GM20431 (cell line): Measurements from ENCODE around the gene KLK2.
"Not testable (repeated sequence)": the region's sequence is repeated elsewhere in the genome, so short reads cannot be mapped to it uniquely, and the experiment has no call there.

ENCODE experiments used
- in situ Hi-C: fragments of 300-500 bp; cut with MseI, MboI; formaldehyde crosslinking; loops from one replicate; pipeline ENCODE4 v1.15.0; 2020; ENCODE audit warnings: low sequenced_read_pairs; ENCODE audit not compliant: unreplicated experiment

KLK2 gene

DNA sequence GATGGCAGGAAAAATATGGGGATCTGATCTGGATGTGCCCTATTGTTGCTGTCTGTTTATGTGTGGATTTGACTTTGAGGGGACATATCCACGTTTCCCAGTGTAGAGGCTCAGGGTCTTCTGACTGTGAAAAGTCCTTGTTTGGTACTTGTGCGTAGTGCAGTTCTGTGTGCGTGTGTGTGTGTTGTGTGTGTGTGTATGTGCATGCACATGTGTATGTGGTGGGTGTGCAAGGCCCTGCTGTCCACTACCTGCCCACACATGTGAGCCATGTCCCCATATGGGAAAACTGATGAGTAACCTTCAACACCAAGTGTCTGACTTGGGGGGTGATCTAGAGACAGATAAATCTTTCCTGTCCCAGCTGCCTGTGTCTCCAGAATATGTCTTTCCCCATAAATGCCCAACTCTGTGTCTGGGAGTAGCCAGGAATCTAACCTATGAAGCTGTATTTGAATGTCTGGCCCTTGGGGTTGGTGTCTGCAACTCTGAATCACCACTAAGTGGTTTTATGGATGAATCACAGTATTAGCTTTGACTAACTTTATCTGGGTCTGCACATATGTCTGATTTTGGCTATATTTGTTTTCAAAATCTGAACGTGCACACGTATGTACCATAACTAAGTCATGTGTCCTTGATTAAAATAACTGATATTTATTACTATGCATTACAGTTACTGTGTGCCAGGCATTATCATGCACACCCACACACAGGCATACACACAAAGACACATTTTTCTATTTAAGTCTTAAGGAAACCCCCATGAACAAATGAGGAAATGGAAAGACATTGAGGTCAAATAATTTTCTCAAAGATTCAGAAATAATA lies 17.4 kb downstream of the KLK2 start:
- in situ Hi-C loops: no loop called here

DNA sequence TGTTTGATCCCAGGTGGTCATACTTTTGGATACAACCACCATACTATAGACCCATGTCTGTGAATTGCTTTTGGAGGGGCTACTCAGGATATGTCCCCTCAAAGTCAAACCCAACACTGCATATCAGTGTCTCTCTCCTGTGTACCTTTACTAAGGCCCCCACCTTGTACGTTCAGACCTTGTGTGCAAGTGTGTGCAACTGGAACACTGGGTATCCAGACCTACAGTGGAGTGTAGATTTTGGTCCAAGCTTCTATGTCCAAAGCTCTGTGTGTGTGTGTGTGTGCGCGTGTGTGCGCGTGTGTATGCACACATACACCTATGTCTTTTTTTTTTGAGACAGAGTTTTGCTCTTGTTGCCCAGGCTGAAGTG lies 18.0 kb downstream of the KLK2 start:
- in situ Hi-C loops: no loop called here

DNA sequence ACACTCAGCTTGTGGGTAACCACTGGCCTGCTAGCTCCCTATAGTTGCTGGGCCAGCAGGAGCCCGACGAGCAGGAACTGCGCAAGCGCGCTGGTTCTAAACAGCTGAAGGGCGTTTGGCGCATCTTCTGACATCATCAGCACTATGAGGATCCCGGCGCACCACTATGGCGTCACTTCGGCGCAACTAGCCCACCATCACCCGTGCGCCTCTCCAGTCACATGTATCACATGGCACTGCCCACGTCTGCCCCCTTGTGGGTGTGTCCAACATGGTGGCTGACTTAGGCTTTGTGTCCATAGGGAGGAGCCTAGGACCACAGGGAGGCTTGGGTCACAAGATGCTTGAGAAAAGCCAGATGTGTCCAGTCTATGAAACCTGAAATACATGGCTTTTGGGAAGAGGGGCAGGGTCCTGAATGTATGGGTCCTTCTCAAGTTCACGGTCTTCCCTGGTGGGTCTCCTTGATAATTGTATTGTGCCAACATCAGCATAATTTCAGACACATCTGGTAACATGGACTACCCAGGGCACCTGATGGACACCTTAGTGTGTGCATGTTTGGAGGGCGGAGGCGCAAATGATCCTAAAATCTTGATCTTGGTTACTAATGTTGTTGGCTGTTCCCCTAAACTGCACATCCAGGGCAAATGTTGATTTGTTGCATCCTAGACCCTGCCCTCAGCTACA lies 20.0 kb downstream of the KLK2 start:
- in situ Hi-C loops: no loop called here

DNA sequence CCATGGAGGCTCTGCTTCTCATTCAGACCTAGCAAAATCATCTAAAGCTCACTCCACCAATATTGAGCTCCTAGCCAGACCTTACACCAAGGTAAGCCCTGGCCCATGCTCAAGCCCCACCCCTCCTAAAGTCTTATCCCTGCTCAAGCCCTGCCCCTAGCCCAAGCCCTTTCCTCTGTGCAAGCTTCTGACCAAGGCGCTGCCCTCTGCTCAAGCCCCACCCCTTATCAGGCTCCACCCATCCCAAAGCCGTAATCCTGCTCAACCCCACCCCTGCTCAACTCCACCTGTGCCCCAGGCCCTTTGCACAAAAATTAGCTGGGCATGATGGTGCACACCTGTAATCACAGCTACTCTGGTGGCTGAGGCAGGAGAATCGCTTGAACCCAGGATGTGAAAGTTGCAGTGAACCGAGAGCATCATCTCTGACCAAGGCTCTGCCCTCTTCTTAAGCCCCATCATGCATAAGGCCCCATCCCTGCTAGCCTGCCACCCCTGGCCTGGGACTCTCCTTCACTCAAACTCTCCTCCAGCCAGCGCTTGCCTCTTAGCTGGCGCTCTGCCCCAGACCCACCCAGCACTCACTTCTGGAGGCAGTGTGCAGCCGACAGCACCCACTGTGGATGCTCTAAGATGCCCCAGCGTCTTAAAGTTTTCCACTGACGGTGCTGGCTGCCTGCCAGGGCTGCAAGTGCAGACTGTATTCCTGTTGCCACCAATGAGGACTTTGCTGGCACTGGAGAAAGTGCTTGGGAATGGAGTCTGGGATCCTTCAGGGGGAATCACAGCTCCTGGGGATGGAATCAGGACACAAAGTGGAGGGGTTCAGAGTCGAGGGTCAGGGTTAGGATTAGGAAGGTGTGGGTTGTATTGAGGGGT lies 21.5 kb downstream of the KLK2 start:
- in situ Hi-C loops: no loop called here

DNA sequence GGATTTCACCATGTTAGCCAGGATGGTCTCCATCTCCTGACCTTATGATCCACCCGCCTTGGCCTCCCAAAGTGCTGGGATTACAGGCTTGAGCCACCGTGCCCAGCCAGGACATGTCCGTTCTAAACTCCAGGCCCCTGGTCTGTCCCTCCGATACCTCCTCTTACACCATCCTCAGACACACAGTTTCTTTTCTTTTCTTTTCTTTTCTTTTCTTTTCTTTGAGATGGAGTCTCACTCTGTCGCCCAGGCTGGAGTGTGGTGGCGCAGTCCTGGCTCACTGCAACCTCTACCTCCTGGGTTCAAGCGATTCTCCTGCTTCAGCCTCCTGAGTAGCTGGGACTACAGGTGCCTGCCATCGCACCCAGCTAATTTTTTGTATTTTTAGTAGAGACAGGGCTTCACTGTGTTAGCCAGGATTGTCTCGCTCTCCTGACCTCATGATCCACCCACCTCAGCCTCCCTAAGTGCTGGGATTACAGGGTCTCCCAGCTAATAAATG lies 22.9 kb downstream of the KLK2 start:
- in situ Hi-C loops: not testable (repeated sequence)

DNA sequence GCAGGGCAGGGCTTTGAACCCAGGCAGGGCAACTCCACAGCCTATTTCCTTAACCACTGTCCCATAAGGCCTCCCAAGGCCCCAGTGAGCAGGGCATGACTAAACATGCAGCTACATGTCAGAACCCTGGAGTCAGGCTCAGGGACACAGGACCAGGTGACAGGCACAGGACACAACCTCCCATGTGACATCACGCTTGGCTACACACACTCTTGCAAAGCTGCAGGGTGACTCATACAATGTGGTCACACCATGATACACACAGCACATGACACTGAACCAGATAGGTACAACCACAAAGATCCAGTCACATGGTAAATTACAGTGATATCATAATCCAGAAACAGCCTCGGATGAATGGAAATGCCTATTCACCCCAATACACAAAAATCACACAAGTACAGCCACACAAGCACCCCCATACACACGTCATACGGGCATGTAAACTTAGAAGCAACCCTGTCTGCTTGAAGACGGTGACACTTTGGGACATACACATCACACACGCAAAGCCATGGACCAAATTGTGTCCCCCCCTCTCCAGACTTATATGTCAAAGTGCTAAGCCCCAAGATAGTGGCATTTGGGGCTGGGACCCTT lies 23.5 kb downstream of the KLK2 start:
- in situ Hi-C loops: no loop called here

DNA sequence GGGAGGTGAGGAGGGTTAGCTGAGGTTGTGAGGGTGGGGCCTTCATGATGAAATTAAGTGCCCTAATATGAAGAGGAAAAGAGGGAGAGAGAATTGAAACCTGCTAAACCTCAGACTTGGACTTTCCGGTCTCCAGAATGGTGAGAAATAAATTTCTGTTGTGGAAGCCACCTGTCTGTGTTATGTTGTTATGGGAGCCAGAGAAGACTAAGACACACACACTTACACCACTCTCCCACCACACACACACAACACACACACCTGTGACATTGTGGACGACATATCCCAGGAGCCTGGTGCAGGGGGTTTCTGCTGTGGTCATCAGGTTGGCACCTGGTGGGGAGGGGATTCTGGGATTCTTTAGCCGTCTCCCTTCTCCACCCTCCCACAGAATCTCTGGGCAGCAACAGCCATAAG lies 24.0 kb downstream of the KLK2 start:
- in situ Hi-C loops: no loop called here

DNA sequence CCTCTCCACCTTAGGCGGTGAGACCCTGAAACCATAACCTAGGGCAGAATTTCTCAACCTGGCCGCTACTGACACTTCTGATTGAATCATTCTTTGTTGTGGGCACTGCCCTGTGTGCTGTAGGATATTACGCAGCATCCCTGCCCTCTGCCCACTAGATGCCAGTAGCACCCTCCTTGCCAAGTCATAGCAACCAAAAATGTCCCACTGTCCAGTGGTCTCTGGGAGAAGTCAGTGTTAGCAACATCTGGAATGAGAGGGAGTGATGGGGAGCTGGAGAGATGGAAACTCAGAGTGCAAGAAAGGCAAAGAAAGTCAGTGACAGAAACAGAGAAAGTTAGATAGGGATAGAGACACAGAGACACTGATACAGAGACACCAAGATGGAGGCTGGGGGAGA lies 24.4 kb downstream of the KLK2 start:
- in situ Hi-C loops: no loop called here

DNA sequence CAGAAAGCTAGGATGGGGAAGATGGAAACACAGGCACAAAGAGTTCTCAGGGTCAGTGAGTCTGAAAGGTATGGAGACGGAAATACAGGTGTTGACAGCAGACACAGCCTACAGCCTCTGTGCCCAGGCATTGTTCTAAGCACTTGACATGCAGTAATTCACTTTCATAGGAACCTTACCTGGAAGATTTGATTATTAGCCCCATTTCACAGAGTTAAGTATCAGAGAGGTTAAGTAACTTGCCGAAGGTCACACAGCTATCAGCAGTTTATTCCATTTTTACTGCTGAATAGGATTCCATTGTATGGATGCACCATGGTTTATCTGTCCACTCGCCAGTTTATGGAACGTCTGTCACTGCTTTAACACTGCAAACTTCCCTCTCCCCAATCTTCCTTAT lies 24.8 kb downstream of the KLK2 start:
- in situ Hi-C loops: no loop called here

DNA sequence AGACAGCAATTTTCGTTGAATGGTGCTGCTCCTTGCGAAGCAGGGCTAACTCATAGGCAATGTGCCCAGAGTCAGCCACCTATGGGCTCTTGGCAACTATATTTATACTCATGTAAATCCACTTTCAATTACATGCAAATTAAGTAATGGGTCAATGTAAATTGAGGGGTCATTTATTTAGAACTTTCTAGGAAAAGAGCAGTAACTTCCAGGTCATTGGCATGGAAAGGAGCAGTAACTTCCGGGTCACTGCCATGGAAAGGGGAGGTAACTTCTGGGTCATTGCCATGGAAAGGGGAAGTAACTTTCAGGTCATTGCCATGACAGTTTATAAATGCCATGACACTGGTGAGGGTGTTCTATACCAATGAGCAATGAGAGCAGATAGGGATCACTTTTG lies 26.3 kb downstream of the KLK2 start:
- in situ Hi-C loops: no loop called here

DNA sequence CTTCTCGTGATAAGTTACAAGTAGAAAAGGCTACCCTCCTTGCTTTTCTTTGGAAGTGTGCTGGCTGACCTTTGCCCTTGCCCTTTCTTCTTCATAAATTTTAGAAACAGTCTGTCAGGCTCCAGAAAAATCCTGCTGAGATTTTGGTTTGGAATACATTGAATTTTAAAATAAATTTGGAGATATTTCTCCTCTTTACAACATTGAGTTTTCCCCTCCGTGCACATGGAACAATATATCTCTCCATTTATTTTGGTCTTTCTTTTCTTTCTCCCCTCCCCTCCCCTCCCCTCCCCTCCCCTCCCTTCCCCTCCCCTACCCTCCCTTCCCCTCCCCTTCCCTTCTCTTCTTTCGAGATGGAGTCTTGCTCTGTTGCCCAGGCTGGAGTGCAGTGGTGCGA lies 29.4 kb downstream of the KLK2 start:
- in situ Hi-C loops: no loop called here

DNA sequence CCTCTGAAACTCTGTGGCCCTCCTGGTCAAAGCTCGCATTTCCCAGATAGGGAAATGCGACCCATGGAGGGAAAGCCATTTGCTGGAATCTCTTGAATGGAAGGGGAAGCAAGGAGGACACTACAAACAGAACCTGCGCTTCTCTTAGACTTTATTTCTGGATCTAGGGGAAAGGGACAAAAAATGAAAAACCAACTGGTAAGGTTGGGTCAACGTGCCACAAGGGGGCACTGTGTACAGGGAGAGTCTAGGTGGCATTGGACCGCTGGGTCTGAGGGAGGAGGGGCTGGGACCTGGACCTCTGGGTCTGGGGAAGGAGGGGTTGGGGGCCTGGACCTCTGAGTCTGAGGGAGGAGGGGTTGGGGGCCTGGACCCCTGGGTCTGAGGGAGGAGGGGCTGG lies 33.0 kb downstream of the KLK2 start:
- in situ Hi-C loops: no loop called here

DNA sequence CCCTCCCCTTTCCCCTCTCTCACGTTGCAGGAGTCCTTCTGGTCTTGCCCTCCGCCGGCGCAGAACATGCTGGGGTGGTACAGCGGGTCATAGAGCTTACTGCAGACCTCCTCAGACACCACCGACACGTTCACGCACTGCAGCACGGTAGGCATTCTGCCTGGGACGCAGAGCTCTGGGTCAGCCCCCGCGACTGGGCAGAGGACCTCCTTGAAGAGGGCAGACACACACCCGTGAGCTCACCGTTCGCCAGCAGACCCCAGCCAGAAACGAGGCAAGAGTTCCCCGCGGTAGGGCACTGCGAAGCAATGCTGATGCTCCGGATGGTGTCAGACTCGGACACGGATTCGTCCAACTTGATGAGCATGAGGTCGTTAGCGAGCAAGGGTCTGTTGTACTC lies 35.1 kb downstream of the KLK2 start:
- in situ Hi-C loops: no loop called here

DNA sequence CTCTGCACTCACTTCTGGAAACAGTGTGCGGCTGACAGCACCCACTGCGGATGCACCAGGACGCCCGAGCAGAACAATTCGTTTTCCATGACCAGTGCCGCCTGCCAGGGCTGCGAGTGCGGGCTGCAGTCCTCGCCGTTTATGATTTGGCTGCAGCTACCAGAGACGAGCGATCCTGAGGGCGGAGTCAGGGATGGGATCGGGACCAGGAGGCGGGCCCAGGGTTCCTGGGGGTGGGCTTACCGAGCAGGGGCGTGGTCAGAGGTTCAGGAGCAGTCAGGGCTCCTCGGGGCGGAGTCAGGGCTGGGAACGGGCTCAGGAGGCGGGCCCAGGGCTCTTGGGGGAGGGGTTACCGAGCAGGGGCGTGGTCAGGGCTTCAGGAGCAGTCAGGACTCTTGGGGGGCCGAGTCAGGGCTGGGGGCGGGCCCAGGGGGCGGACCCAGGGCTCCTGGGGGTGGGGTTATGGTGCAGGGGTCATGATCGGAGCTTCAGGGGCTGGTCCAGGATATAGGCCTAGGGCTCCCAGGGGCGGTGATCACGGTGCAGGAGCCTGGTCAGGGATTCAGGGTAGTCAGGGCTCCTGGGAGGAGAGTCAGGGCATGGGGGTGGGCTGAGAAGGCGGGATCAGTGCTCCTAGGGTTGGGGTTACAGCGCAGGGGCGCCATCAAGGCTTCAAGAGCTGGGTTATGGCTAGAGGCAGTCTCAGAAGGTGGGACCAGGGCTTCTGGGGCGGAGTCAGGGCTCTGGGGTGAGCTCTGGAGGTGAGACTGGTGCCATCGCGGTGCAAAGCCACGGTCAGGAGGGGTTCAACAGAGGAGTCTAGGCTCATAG lies 36.2 kb downstream of the KLK2 start:
- in situ Hi-C loops: loop anchor here (10.0 kb wide), 1 partner anchor 115 kb away; the partner anchor contains the start of gene ACP4

DNA sequence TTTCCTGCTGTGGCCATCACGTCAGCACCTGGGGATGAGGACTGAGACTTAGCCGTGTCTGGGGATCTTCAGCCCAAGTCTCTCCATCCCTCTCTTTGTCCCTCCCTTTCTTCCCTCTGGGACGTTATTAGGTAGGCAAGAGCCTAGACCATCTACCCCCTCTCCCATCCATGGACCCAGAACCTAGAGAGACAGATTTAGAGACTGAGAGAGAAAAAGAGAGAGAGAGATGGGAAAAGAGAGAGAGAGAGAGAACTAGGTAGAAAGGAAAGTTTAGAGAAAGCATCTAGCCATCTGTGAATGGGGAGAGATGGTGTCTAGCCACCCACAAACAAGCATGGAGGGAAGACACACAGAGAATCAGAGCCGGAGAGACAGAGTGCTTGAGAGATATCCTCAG lies 37.5 kb downstream of the KLK2 start:
- in situ Hi-C loops: loop anchor here (10.0 kb wide), 1 partner anchor 116 kb away; the partner anchor contains the start of gene ACP4

DNA sequence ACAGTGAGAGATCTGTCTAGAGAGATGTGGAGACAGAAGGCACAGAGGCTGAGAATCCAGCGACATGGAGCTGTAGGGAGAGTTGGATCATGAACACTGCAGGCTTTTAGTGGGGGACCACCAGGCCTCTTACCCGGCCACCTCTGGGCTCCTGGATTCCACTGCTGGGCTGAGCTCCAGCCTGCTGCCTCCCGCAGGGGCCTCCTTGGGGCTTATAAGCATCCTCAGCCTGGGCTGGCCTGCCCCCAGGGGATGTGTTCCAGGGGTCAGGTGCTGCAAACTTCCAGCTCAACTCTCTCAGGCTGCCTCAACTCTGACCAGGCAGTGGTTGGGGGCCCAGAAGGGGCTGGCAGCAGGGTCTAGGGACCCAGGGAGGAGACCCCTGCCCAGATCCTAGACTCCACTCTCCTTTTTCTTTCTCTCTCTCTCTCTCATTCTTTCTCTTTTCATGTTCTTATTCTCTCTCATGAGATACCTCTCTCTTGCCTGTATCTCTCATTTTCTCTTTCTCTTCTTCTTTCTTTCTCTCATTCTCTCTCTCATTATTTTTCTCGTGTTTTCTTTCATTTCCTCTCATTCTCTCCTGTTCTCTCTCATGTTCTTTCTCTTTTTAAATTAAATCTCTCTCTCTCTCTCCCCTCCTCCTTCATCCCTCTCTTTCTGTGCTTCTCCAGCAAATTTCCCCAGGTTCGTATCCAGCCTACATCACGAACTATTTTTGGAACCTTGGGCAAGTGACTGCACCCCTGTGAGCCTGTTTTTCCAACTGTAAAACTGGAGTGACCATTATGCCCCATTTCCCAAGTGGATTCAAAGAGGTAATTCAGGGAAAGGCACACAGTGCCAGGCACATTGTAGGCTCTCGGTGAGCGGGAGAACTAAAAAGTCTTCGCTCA lies 38.2 kb downstream of the KLK2 start, which contains the start of gene KLK4:
KLK4 (minus strand) TSS at position 190 of the 896 bp plus-strand sequence. CDS start 657 bp downstream, outside the sequence.
- in situ Hi-C loops: loop anchor here (10.0 kb wide), 1 partner anchor 117 kb away; the partner anchor contains the start of gene ACP4

DNA sequence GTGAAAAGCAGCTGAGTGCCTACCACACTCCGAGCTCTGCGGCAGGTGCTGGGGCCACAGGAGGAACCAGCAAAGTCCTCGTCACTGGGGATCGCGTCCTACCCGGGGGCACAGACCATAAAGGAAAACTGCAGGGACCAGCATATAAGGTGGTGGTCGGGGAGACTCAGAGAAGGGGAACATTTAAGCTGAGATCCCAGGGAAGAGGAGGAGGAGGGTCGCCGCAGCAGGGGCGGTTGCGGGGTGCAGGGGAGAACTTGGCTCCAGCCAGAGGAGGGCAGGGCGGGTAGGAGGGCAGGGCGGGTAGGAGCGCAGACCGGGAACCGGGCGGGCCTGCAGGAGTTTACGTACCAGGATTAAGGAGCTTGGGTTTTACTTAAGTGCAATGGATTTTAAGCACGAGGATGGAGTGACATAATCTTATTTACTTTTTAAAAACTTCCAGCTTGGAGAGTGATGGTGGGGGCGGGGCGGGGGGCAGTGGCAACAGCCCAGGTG lies 38.9 kb downstream of the KLK2 start:
- in situ Hi-C loops: loop anchor here (10.0 kb wide), 1 partner anchor 117 kb away; the partner anchor contains the start of gene ACP4
